ENCODE measurements around the gene USH2A.

Gene USH2A

DNA sequence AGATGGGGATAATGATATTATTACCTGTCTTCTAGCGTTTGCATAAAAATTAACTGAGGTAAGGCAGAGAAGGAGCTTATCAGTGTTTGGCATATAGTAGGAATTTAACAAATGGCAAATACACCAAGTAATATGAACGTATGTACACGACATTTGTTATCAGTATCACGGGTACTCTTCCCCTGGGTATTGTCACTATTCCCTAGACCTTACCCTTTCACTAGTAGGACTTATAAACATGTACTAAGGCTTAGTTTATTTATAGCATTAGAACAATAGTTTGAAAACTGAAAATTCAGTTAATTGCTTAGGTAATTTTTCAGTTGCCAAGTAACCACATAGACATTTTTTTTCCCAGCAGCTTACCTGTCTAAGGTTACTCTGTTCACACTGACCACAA is 669.1 kb downstream of the USH2A start:
- DNase-seq = no peak

DNA sequence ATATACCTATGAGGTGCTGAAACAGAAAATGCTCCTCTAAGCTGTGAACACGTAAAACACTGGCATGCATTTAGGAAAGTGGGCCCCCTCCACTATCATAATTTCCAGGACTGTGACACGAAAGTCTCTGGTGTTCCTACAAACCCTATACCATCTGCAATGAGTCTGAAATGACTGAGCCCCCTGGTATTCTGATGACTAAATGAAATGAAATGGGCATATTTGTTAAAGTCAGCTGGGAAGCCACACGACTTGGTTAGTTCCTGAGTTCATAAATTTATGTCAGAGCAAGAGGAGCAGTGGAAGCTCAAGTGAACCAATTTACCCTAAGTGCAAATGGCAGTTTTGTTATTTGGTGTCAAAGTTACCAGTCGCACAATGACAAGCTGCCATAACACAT is 673.8 kb downstream of the USH2A start:
- no peak for DNase-seq

DNA sequence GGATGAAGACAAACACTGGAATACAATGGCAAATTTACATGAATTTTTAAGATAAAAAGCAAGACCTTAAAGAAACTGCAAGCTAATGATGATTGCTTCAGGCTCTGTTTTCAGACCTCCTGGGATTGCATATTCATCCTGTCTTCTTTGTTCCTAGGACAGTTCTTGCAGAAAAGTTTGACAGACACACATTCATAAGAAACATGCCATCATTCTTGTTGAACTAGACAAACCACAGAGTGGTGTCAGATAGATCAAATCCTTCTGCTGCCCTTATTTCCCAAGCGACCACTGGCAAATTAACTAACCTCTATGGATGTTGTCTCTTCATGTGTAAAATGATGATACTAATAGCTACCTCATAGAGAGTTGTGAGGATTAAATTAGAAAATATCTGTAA is 674.8 kb downstream of the USH2A start:
- no peak for DNase-seq

DNA sequence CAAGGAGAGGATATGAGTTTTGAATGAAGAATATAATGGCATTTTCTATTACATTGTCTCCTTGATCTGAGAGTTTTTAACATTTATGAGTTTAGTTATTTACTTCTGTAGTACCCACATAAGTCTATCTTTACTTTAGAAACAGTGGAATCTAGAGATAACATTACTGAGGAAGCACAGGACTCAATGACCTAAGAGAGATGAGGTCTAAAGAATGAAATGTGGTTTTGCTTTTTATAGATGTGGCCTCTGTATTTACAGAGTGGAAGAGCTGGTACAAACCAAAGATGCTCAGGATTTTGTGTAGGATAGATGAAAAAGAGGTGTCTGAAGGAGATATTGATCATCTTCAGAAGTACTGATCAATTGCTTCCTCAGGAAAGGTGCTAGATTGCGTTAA is 678.8 kb downstream of the USH2A start:
- no peak for DNase-seq

DNA sequence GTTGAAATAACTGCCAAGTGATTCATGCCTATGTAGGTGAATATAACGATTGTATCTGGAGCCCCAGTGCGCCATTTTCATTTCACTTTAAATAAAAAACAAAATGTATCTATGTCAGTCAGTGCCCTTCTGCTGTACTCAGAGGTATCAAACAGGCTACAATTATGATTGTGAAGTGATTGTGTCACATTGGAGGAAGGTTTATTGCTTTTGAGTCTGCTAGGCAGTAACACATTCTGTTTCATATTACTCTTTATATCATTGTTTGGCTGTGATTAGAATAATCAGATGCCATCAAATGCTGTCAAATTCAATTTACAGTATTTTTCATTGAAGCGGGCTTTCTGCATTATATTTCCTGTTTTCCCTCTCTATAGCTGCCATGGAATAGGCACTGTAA is 684.2 kb downstream of the USH2A start:
- DNase-seq = no peak

DNA sequence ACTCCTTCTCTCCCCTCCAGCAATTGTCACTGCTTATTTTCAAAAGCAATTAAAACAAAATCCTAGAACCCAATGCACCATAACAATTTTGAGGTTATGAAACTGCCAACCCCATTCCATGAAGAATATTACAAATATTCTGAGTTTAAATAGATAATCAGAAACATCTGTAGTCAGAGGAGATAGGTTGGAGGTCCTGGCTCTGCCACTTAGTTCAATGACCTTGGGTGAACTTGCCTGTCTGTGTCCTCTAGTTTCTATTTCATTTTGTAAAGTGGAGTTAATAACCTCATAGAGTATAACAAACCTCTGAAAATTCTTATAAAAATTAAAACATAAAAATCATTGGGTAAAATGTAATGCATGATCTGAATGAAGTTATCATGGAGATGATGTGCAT is 691.5 kb downstream of the USH2A start:
- DNase-seq = no peak

DNA sequence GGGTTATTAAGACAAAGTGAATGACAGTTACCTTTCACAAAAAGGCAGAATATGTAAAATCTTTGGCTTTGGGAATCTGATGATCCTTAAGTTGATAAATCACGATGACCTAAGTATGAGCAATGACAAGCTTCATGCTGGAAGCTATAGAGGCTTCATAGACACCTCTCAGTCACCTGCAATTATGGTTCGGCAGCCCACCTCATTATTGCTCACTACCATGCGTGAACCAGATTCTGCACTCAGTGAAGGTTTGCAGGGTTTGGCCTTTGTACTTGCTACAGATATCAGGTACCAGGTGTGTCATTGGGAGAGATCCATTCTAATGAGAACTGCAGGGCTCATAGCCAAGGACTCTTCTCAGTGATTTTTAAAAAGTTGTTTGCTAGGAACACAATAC is 692.6 kb downstream of the USH2A start:
- DNase-seq = no peak

DNA sequence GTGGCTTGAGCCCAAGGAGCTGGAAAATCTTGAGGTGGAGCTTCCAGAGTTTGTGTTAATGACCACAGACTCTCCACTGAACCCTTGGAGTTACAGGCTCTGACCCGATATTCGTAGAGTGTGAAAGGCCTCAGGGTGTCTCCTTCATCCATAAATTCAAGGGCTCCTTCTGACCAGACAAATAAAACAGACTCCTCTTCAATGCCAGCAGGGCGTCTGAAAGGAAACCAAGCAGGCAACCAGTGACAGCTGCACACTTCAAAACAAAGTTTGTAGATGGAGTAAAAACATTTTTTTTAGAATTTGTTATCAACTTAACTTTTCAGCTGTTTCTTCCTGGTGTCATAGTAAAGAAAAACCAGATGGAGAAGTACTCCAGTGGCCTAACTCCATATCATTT is 695.1 kb downstream of the USH2A start:
- no peak for DNase-seq

DNA sequence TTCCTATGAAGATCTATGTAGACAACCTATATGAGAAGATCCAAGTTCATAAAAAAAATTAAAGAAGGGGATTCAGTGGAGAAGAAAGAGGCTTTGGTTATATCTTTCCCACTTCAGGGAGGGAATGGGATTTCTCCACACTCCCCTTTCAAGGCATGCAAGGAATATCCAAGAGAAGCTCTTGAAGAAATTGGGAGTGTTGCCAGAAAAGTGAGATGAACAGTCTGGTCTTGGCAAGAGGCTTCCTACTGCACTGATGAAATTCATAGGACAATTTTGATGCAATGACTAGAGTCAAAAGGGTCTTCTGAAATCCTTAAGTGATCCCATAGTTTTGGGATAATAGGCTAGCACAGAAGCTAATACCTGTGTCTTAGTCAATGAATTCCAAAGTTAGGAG is 703.1 kb downstream of the USH2A start:
- DNase-seq = no peak

DNA sequence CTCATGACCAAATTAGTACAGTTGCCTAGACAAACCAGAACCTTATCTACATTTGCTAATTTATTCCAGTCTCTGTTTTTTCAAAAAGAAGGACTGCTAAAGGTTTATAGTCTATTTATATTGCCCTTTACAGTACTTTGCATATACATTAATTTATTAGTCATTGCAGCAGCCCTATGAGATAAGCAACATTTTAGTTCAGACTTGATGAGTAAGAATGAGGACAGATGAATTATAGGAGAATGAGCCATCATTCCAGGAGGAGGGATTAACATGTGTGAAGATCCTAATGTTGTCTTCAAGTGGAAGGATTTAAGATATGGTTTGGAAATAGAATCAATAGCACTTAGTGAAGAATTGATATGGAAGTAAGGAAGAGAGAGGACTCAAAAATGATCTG is 703.7 kb downstream of the USH2A start:
- DNase-seq = no peak

DNA sequence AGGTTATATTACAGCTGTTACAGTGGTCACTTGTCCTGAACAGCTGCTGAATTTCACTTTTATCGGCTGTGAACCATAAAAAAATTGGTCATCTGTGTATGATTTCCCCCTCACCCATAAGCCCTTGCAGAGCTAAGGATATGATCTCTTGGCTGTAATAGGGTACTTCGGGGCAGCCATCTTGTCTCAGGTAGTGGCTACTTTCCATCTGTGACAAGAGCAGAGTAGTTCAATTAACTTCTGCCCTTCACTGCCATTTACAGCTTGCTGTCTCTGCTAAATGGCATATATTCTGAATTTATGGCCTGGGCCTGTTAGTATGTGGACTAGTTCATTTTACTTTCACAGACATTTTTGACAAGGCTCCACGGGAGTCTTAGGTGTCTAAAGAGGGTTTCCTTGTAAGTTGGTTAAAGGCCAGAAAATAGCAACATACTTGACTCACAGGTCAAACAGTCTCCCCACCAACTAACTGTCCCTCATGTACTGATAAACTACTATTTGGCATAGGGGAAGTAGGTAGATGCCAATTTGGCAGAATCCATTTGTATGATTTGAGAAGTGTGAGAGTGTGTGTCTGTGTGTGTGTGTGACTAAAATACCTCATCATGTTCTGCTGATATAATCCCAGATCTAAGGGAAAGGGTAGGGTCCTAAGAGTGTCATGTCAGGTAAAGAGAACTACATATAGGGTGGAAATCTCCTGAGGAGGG is 704.5 kb downstream of the USH2A start:
- no peak for DNase-seq

DNA sequence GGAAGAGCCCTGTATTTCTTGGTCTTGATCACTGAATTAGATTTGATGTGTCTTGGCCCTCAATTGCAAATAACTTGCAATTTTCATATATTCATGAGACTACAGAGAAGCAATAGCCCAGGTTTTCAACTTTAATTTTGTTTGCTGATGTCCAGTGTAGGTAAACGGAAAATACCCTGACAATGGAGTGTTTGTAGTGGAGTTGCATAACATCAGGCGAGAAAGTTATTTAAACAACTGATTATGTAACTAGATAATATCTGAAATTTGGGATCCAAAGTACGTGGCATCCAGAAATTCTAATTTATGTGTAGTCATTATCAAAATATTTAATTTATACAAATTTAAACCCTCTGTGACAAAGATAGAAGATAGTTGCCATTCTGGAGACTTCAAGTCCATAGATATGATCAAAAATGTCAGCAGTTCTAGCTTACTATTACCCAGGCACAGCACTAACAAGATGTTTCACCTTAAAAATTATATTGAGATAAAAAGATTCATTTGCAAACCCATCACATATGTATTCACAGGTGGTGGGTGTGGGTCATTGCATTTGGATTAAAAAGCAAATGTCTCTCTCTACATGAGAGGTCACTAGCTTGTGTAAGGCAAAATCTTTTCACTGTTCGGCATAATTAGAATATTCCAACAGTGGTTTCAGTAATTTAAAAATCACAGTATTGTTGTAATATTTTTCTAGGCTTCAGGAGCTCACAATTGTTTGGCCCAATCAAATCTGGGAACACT is 705.4 kb downstream of the USH2A start:
- no peak for DNase-seq

DNA sequence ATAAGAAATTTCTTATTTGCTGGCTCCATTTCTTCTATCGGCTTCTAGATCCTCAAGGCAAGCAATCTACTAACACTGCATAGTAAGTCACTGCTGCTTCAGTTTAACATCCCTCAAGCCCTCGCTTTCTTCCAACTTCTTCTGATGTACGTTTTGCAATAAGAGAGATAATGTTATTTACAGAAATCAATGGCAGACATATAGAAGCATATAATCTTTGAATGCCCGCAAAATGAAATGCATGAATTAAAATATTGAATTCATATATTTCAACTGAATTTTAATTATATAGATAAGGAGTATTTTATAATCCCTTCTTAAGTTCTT is 712.4 kb downstream of the USH2A start:
- no peak for DNase-seq

DNA sequence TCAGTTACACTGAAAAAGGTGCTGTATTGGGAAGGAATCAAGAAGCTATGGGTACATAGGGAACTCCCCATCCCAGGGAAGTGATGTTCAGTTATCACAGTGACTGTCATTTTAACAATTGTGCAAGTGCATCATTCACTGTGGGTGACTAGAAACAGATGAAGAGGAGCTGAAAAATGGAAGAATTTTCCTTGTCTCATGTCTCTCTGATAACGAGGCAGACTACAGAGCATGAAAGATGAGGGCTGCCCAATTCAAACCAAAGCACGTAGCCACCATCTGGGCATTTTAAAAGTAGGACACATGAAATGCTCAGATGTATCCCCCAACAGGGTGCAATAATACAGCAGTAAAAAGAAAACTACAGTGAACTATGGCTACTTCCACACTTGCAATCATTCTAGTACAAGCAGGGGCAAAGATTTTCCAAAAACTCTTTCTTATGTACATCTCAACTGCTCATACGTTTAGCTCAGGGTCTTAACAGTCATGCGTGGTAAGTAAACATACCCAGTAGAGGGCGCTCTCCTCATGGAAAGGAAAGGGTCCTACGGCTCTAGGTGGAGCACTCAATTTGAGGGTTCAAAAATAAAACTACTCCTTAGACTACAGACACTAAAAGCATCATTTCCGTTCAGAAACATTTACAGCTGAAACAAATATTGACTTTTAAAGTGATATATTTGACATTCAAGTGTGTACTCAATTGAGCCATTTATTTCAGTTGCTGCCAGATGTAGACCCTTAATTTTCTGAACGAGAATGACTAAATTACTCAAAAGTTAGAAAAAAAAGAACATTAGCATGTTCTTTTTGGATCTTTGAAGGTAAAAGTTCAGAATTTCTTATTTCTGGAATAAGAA is 713.0 kb downstream of the USH2A start:
- DNase-seq = peak; percentile 23

DNA sequence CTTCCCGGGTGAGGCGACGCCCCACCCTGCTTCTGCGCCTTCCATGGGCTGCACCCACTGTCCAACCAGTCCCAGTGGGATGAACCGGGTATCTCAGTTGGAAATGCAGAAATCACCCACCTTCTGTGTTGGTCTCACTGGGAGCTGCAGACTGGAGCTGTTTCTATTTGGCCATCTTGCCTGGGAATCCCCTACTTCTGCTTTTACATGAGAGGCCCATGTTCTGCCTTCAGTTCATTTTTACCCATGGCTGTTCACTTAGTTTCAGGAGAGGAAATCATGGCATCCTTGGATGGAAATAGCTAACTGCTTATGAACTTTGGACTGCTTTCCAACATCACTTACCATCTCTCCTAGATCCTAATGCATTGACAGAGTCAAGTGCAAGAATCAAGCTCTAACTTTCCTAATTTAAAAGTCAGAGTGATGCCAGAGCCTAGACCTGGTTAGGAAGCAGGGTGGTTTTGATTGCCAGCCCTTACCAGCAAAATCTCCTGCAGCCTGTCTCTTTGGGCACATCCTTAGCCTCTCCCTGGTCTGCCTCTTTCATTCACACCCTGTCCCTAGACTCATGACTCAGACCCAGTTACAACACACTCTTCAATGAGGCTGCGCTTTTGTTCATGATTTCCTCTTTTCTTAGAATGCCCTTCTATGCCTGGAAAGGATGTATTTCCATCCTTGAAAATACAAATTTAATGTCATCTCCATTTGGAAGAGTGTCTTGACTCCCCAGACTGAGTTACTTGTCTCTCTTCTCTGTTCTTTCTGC is 719.0 kb downstream of the USH2A start:
- no peak for DNase-seq

DNA sequence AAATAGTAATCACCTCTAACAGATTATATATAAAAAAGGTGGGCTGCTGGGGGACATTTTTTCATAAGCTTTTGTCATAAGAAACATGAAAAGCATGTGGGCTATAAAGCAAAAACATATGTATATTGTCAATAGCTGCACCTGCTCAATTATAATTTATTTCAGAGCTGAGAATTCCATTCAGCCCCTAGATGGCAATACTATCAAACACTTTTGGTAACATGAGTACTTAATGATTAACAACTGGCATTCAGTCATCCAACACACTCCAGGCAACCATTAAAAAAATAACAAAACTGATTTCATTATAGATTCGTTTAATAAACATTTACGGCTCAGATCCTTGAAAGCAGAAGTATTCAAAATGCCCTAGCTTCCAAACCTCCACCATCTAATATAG is 741.0 kb downstream of the USH2A start:
- DNase-seq = no peak

DNA sequence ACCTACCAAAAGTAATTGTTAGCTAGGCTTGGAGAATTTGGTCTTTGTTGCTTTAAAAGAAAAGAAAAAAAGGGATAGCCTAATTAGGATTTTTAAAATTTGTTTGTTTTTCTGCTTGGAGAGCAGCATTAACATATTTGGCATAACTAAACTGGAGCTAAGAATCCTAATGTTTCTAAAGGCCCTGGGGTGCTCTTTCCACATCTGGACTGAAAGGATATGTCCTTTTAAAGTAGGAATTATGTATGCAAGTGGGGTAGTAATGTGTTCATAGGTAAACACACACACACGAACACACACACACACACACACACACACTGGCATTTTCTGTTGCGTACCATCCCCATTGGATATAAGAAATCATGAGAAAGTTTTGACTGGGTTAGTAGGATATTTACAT is 742.2 kb downstream of the USH2A start:
- no peak for DNase-seq

DNA sequence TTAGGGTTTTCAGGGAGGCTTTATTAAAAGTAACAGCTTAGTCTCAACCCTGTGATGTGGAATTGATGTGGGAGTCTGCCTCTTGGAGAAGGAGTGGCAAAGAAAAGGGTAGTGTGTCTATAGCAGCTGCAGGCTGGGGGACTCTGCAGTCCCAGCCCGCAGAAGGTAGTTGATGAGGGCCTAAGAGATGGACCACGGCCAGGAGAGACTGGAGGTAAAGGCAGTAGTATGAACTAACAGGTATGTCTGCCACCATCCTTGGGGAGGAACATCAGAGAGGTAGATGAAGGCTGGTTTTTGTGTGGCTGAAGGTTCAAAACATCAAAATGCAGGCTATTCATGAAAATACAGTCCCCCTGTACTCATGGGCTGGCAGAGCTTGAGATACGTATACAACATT is 744.0 kb downstream of the USH2A start:
- DNase-seq = no peak

DNA sequence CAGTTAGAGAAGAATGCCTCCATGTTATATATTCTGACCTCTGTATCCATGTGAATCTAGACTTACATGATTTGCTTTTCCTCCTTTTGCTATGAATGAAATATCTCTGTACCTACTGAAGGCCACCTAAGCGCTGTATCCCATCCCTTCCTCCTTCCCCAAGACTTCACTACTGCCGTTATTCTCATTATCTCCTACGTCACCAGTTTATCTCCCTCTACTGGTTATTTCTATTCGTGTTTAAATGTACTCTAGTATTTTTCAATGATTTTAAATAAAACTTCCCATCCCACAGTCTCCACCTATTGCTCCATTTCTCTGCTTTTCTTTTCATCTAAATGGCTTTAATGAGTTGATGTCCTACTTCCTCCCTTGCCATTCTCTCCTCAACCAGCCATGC is 746.1 kb downstream of the USH2A start:
- DNase-seq = no peak

DNA sequence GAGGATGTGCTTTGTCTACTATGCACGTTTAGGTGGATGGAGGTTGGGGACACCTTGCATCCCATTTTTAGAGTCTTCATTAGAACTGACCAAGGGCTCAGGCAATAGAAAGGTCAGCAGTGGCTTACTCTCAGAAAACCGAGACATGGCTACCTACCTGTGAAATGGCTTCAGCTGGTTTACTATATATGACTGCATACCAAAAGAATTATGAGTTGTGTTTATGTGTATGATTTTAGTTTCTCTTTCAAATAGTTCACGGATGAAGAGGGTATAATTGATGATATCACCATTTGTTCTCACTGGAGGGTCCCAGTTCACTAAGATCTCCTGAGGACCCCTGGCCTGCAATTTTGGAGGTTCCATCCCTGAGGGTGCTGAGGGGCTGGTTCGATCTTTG is 749.3 kb downstream of the USH2A start:
- DNase-seq = no peak

DNA sequence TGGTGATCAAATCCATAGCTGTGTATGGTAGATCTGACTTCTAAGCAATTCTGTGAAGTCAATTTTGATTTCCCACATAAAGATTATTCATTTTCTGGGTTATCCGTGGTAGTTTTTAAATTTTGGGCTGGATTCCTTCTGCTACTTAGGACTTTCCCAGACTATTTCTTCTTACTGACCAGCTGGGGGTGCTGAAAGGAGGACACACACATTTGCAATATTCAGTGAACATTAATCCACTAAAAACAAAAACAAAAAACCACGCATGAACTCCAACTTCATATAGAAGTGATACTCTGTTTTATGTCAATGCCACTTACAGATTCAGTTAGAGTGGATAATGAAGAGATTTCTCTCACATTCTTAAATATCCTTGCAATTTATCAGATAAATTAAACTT is 750.8 kb downstream of the USH2A start:
- DNase-seq = no peak

DNA sequence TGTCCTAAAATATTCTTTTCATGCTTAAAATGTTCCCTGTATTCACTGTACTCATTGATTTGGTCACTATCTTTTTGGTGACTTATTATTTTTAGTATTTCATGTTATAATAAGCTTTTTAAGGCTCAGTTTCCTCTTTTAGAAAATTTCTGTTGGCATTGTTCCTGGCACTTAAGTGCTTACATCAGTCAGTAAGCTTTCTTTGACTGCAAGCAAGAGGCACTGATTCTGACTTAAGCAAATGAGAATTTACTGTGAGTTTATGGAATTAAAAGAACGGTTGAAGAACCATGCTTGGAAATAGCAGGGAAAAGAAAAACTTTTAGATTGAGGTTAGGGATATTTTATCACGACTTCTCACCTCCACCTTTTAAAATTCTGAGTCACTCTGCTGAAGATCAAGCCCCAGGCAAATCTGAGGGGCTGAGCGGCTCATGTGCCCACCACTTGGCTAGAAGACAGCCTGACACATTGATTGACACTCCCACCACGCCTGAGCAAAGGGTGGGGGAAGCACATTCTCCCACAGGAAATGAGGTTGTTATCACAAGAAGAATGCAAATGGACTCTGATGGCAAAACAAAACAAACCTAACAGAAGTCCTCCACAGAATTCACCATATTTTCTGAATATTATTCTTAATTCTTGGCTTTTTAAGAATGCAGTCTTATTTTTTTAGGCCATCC is 753.3 kb downstream of the USH2A start:
- no peak for DNase-seq

DNA sequence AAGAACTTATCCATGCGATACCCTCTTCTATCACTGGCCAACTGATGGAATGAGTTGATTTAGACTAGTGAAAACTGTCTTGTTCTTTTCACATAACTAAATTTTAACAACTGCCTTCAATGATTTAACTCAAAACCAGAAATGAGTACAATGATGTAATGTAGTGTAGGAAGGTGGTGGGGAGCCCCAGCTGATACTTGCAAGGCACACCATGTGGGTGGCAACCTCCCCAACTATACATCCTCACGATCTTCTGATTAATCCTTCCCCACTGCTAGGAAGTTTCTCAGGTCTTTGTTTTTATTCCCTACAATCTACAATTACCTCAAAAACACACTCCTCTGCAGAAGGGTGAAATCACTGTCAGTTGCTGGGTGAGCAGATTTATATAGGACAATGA is 755.5 kb downstream of the USH2A start:
- DNase-seq = no peak
